H1 (cell line): ENCODE data around the gene MARS1. TPM values are rescaled to one million over a fixed set of nuclear protein-coding genes. Genes with fewer than 3 reads are reported as not detected.
A peak's percentile ranks its signal among the peaks of the same experiment; 100 is the strongest.

Source experiments
- CTCF ChIA-PET: fragments of 300-600 bp; sonication (Branson Sonifier 250); formaldehyde crosslinking; loops from one replicate; lab custom pipeline; 2021; ENCODE audit not compliant: partially characterized antibody; lab: Charles Lee
- POLR2A ChIA-PET: fragments of 300-600 bp; sonication (Branson Sonifier 250); formaldehyde crosslinking; loops from one replicate; lab custom pipeline; 2021; ENCODE audit warnings: inconsistent platforms; ENCODE audit not compliant: partially characterized antibody; lab: Charles Lee
- DNase-seq, 2 experiments: peaks; one replicate each; pipeline versions ENCODE4 v3.0.0 to v3.0.0-alpha.2; 2010 to 2022; ENCODE audit warnings: low spot score in 2 of 2, low read depth in 1 of 2, mixed read lengths in 1 of 2
- FAIRE-seq: peaks from 2 replicates; lab custom pipeline; 2011; peaks lifted over from hg19 to GRCh38; lab: Jason Lieb, UNC
- H2AFZ ChIP-seq: 2 replicates; pipeline ENCODE4 v1.8.1; 2012; ENCODE audit warnings: low read length, inconsistent platforms
- H2AK5ac ChIP-seq: 2 replicates; pipeline ENCODE4 v1.6.1; 2013; ENCODE audit warnings: low read depth, low read length
- H2BK120ac ChIP-seq: replicated peaks from 2 replicates; pipeline ENCODE3; 2013; ENCODE audit warnings: low read depth, low read length, inconsistent platforms
- H2BK12ac ChIP-seq: 2 replicates; pipeline ENCODE4 v1.6.1; 2013; ENCODE audit warnings: low read depth, low read length
- H2BK15ac ChIP-seq: 2 replicates; pipeline ENCODE4 v1.6.1; 2013; ENCODE audit warnings: low read length
- H2BK20ac ChIP-seq: 2 replicates; pipeline ENCODE4 v1.6.1; 2013; ENCODE audit warnings: low read length
- H2BK5ac ChIP-seq: 2 replicates; pipeline ENCODE4 v1.6.1; 2013; ENCODE audit warnings: low read depth, low read length
- H3K14ac ChIP-seq: 2 replicates; pipeline ENCODE4 v1.6.1; 2013; ENCODE audit warnings: inconsistent platforms; ENCODE audit not compliant: insufficient read length
- H3K18ac ChIP-seq: 2 replicates; pipeline ENCODE4 v1.6.1; 2013; ENCODE audit warnings: low read length; ENCODE audit errors: extremely low read depth
- H3K23ac ChIP-seq: 2 replicates; pipeline ENCODE4 v1.6.1; 2013; ENCODE audit warnings: inconsistent platforms; ENCODE audit not compliant: insufficient read length
- H3K23me2 ChIP-seq: 2 replicates; pipeline ENCODE4 v1.6.1; 2013; ENCODE audit warnings: low read depth, low read length
- H3K27ac ChIP-seq: 2 replicates; pipeline ENCODE4 v1.6.1; 2011; ENCODE audit warnings: low read depth, low read length, inconsistent platforms
- H3K27me3 ChIP-seq, 4 experiments: replicated peaks in 1 of 4; 1 replicate in 1 of 4; 2 replicates in 3 of 4; pipeline versions ENCODE4 v1.6.1 to v1.8.1; 2011 to 2013; ENCODE audit warnings: low read length in 3 of 4, mild to moderate bottlenecking in 3 of 4, inconsistent platforms in 2 of 4, mixed read lengths in 2 of 4, moderate library complexity in 1 of 4; ENCODE audit not compliant: control insufficient read depth in 3 of 4, insufficient read depth in 3 of 4; ENCODE audit errors: extremely low read depth in 1 of 4
- H3K36me3 ChIP-seq, 4 experiments: 2 replicates each; pipeline versions ENCODE4 v1.6.1 to v1.8.1; 2011 to 2013; ENCODE audit warnings: mild to moderate bottlenecking in 4 of 4, low read length in 3 of 4, moderate library complexity in 2 of 4, control low read depth in 1 of 4, inconsistent platforms in 1 of 4; ENCODE audit not compliant: insufficient read depth in 4 of 4, control insufficient read depth in 2 of 4
- H3K4ac ChIP-seq: replicated peaks from 2 replicates; pipeline ENCODE3; 2013; ENCODE audit warnings: low read length, low read depth, mixed read lengths, inconsistent platforms; ENCODE audit not compliant: insufficient read length
- H3K4me1 ChIP-seq, 4 experiments: replicated peaks in 1 of 4; 1 replicate in 1 of 4; 2 replicates in 3 of 4; pipeline versions ENCODE4 v1.6.1 to v1.8.1; 2011 to 2013; ENCODE audit warnings: low read length in 3 of 4, inconsistent platforms in 2 of 4, mixed read lengths in 1 of 4; ENCODE audit not compliant: insufficient read depth in 4 of 4, control insufficient read depth in 3 of 4
- H3K4me2 ChIP-seq, 2 experiments: 2 replicates each; pipeline versions ENCODE4 v1.6.1 to v1.8.1; 2011 to 2013; ENCODE audit warnings: low read depth in 2 of 2, low read length in 2 of 2, control low read depth in 1 of 2, inconsistent platforms in 1 of 2, mild to moderate bottlenecking in 1 of 2; ENCODE audit not compliant: insufficient read depth in 1 of 2
- H3K4me3 ChIP-seq, 4 experiments: fragments of 200-600, 300-600 bp in 1 of 4; sonication (generic), shearing (Covaris generic), sonication (Bioruptor Twin) in 1 of 4; 2 replicates each; pipeline versions ENCODE4 v1.5.1 to v1.8.1; 2011 to 2016; ENCODE audit warnings: low read length in 4 of 4, low read depth in 3 of 4, control low read depth in 2 of 4, inconsistent platforms in 2 of 4, mild to moderate bottlenecking in 2 of 4, mixed read lengths in 1 of 4, moderate library complexity in 1 of 4; ENCODE audit not compliant: insufficient read depth in 2 of 4; ENCODE audit errors: extremely low read depth in 1 of 4
- H3K56ac ChIP-seq: replicated peaks from 2 replicates; pipeline ENCODE3; 2013; ENCODE audit warnings: low read depth, mild to moderate bottlenecking, mixed read lengths, low read length, inconsistent platforms; ENCODE audit not compliant: insufficient read length
- H3K79me1 ChIP-seq: 2 replicates; pipeline ENCODE4 v1.6.1; 2013; ENCODE audit warnings: low read depth, low read length, control low read depth
- H3K79me2 ChIP-seq, 2 experiments: 2 replicates each; pipeline versions ENCODE4 v1.6.1 to v1.8.1; 2012 to 2013; ENCODE audit warnings: low read length in 2 of 2, mild to moderate bottlenecking in 2 of 2, inconsistent platforms in 1 of 2; ENCODE audit not compliant: insufficient read depth in 2 of 2, control insufficient read depth in 1 of 2
- H3K9ac ChIP-seq, 4 experiments: replicated peaks in 1 of 4; 1 replicate in 1 of 4; 2 replicates in 3 of 4; pipeline versions ENCODE4 v1.6.1 to v1.8.1; 2011 to 2013; ENCODE audit warnings: low read depth in 3 of 4, low read length in 3 of 4, control low read depth in 2 of 4, mild to moderate bottlenecking in 2 of 4, moderate library complexity in 2 of 4, inconsistent platforms in 1 of 4; ENCODE audit errors: extremely low read depth in 1 of 4
- H3K9me3 ChIP-seq, 2 experiments: 2 replicates each; pipeline versions ENCODE4 v1.6.1 to v1.8.1; 2012 to 2013; ENCODE audit warnings: mild to moderate bottlenecking in 2 of 2, moderate library complexity in 2 of 2, control low read depth in 1 of 2, inconsistent platforms in 1 of 2, low read depth in 1 of 2, low read length in 1 of 2, mixed read lengths in 1 of 2; ENCODE audit not compliant: insufficient read depth in 2 of 2
- H4K20me1 ChIP-seq, 2 experiments: replicated peaks in 1 of 2; 2 replicates each; pipeline versions ENCODE3 to v1.8.1; 2011 to 2013; ENCODE audit warnings: inconsistent platforms in 2 of 2, low read length in 2 of 2, mild to moderate bottlenecking in 1 of 2; ENCODE audit not compliant: insufficient read depth in 2 of 2, control insufficient read depth in 1 of 2
- H4K5ac ChIP-seq: 2 replicates; pipeline ENCODE4 v1.6.1; 2013; ENCODE audit warnings: low read length, low read depth, mixed read lengths, inconsistent platforms; ENCODE audit not compliant: insufficient read length
- H4K8ac ChIP-seq: 2 replicates; pipeline ENCODE4 v1.8.0; 2013; ENCODE audit warnings: mild to moderate bottlenecking, moderate library complexity, low read length, inconsistent platforms; ENCODE audit not compliant: insufficient read depth; ENCODE audit errors: extremely low read depth
- H4K91ac ChIP-seq: replicated peaks from 2 replicates; pipeline ENCODE3; 2013; ENCODE audit warnings: low read length, mixed read lengths, inconsistent platforms; ENCODE audit not compliant: insufficient read length
- CHD1 ChIP-seq: IDR thresholded peaks from 2 replicates; pipeline ENCODE4 v1.6.1; 2012; ENCODE audit warnings: low read depth, low read length, improper control_type of control experiment
- SUZ12 ChIP-seq: fragments of 200-600 bp; sonication (generic); IDR thresholded peaks from 2 replicates; pipeline ENCODE4 v1.6.1; 2012; ENCODE audit warnings: mild to moderate bottlenecking, inconsistent platforms, low read length, moderate library complexity, mixed read lengths
- USF2 ChIP-seq: IDR thresholded peaks from 2 replicates; pipeline ENCODE4 v1.6.1; 2011; ENCODE audit warnings: low read length, improper control_type of control experiment
- WGBS, 2 experiments: shearing (Covaris generic) in 1 of 2; methylation state at CpG; one replicate each; pipeline versions ENCODE4 v1.1.6 to v1.1.7; 2013 to 2015; ENCODE audit warnings: low lambda C conversion rate in 2 of 2, mixed read lengths in 2 of 2, inconsistent platforms in 1 of 2, low coverage in 1 of 2, missing lambda C conversion rate in 1 of 2; ENCODE audit not compliant: insufficient replicate concordance in 2 of 2, insufficient coverage in 1 of 2, insufficient read length in 1 of 2; ENCODE audit errors: extremely low coverage in 1 of 2, missing lambda C conversion rate in 1 of 2; 5-methylcytosine and 5-hydroxymethylcytosine counted together
- polyA plus RNA-seq, 7 experiments: library from polyadenylated mRNA; depleted of rRNA in 3 of 7; stranded (reverse) in 5 of 7; unstranded in 2 of 7; fragments of >200 nt in 5 of 7; fragments of 200-250 nt in 2 of 7; gene quantifications; 1 replicate in 5 of 7; 2 replicates in 1 of 7; 4 replicates in 1 of 7; pipeline versions ENCODE4 v1.2.1 to v1.2.3, GENCODE V29; 2011 to 2013; ENCODE audit warnings: missing spikeins in 2 of 7, mixed read lengths in 2 of 7
- total RNA-seq: library from RNA; stranded (reverse); fragmentation: NEBNext Ultra II Directional; extraction: Animal tissue kit (Norgen Biotek cat#: 25700); gene quantifications from 2 replicates; pipeline ENCODE4 v1.2.1, GENCODE V29; 2021

MARS1 gene
- total and polyA plus RNA-seq, 2 of the 8 experiments (the other 6 are each of a cell fraction or from before 2014, with no cell fraction given): 194 to 407 TPM

GRCh38 chr12:57454213-57454565, 33.7 kb upstream of the MARS1 start:
- H3K27me3 ChIP-seq: no peaks in the 10 kb centered on the region
- peak overlapping the region; percentile 93; the same call in 1 of the 2 replicates for H2AK5ac ChIP-seq
- peak overlapping the region; percentile 97 for H2BK12ac ChIP-seq
- H4K5ac ChIP-seq: peak overlapping the region; percentile 53
- H3K4me1 ChIP-seq: peaks cover 0 to 31% (median 20%) of the 10 kb centered on the region in 4 experiments; a peak in 6 of 7 replicates
- DNase-seq (no peak), FAIRE-seq (no peak)
- 0 out of 2 replicates have a peak overlapping the region, but pooled peaks have one; percentile 46 for H2BK15ac ChIP-seq
- H3K4ac ChIP-seq: peak overlapping the region; percentile 95
- no peaks in the 10 kb centered on the region for H3K9me3 ChIP-seq
- peak overlapping the region; percentile 100; the same call in 1 of the 2 replicates for H3K18ac ChIP-seq
- H3K23ac ChIP-seq: no peak overlapping the region
- H4K8ac ChIP-seq: peak overlapping the region; percentile 97; the same call in 1 of the 2 replicates
- H2BK20ac ChIP-seq: no peak overlapping the region; the same call in 1 of the 2 replicates
- ChIA-PET POLR2A (interaction anchor here (0.5 to 11.2 kb wide), 17 partner anchors 10 to 324 kb away, joined by 3 to 168 read pairs (median 25); partner anchors contain the start of genes INHBC, R3HDM2, SHMT2 and STAC3), CTCF (interaction anchor here (0.7 to 18.5 kb wide), 26 partner anchors 10 to 1326 kb away, joined by 3 to 478 read pairs (median 10); partner anchors contain the start of genes ARHGAP9, INHBC, MARS1 and STAC3)
- H3K9ac ChIP-seq: peak overlapping the region in 2 of 4 experiments; percentile 56 to 62; a peak in 4 of 7 replicates
- H3K4me2 ChIP-seq: peak overlapping the region; percentile 28 to 95; a peak in 3 of 4 replicates
- H3K79me1 ChIP-seq: no peaks in the 10 kb centered on the region
- no peak overlapping the region for H2BK120ac ChIP-seq
- peaks cover 0 to 13% of the 10 kb centered on the region in 2 experiments; a peak in 1 of 4 replicates for H3K79me2 ChIP-seq
- no peaks in the 10 kb centered on the region for H4K20me1 ChIP-seq
- H3K4me3 ChIP-seq: peak overlapping the region in 1 of 4 experiments; percentile 91; a peak in 1 of 8 replicates
- H4K91ac ChIP-seq: peak overlapping the region; percentile 96
- no peak for TF ChIP-seq CHD1
- TF ChIP-seq USF2: no peak
- no peak for TF ChIP-seq SUZ12
- no peak overlapping the region for H2AFZ ChIP-seq
- H3K36me3 ChIP-seq: peaks cover 0 to 4% (median 0%) of the 10 kb centered on the region in 4 experiments; a peak in 1 of 8 replicates
- WGBS, 2 experiments: 82% methylated on average over 2 of the region's 2 CpGs; no CpG with 5 or more reads in 1 of the 2 experiments
- H2BK5ac ChIP-seq: peak overlapping the region; percentile 99
- no peak overlapping the region for H3K14ac ChIP-seq
- H3K27ac ChIP-seq: peak overlapping the region; percentile 82; the same call in 1 of the 2 replicates
- H3K23me2 ChIP-seq: peaks cover 9% of the 10 kb centered on the region
- no peak overlapping the region for H3K56ac ChIP-seq
